Activated CD8-positive, alpha-beta memory T cell treated with anti-CD3 and anti-CD28 coated beads for 48 hours (primary cell): Measurements from ENCODE around the gene ADAMTS9.

Experiments used
- DNase-seq, 3 experiments: peaks; one replicate each; pipeline ENCODE4 v3.0.0-alpha.2; 2020; ENCODE audit warnings: low read depth in 2 of 3, low spot score in 2 of 3

The ADAMTS9 gene

GRCh38 chr3:64686446-64686908 lies 1.3 kb downstream of the ADAMTS9 start:
- no peak for DNase-seq

- DNase-seq = no peak
Observed at GRCh38 chr3:64685800-64686445, 1.9 kb downstream of the ADAMTS9 start.

- DNase-seq = no peak
Observed at GRCh38 chr3:64685331-64685799, 2.4 kb downstream of the ADAMTS9 start.

- DNase-seq = no peak
Observed at GRCh38 chr3:64684715-64685261, 3.0 kb downstream of the ADAMTS9 start.

- no peak for DNase-seq
Observed at GRCh38 chr3:64681827-64682226, 6.0 kb downstream of the ADAMTS9 start.

- DNase-seq = no peak
Observed at GRCh38 chr3:64681015-64681414, 6.8 kb downstream of the ADAMTS9 start.

- no peak for DNase-seq
Observed at GRCh38 chr3:64680334-64680733, 7.5 kb downstream of the ADAMTS9 start.

- no peak for DNase-seq
Observed at GRCh38 chr3:64677961-64678716, 9.7 kb downstream of the ADAMTS9 start.

GRCh38 chr3:64676831-64677230 lies 11.0 kb downstream of the ADAMTS9 start:
- DNase-seq = no peak

GRCh38 chr3:64675687-64676247 lies 12.0 kb downstream of the ADAMTS9 start:
- DNase-seq = no peak

- DNase-seq = no peak
Observed at GRCh38 chr3:64674591-64675076, 13.2 kb downstream of the ADAMTS9 start.

- no peak for DNase-seq
Observed at GRCh38 chr3:64673159-64673715, 14.6 kb downstream of the ADAMTS9 start.

GRCh38 chr3:64668582-64669510 lies 19.0 kb downstream of the ADAMTS9 start:
- no peak for DNase-seq

- no peak for DNase-seq
Observed at GRCh38 chr3:64667887-64668581, 19.8 kb downstream of the ADAMTS9 start.

GRCh38 chr3:64667138-64667537 lies 20.7 kb downstream of the ADAMTS9 start:
- DNase-seq = no peak

GRCh38 chr3:64666171-64666588 lies 21.6 kb downstream of the ADAMTS9 start:
- no peak for DNase-seq

GRCh38 chr3:64664397-64664796 lies 23.4 kb downstream of the ADAMTS9 start:
- no peak for DNase-seq

GRCh38 chr3:64659617-64659978 lies 28.2 kb downstream of the ADAMTS9 start:
- DNase-seq = no peak

- no peak for DNase-seq
Observed at GRCh38 chr3:64658001-64658400, 29.8 kb downstream of the ADAMTS9 start.

GRCh38 chr3:64656544-64656943 lies 31.3 kb downstream of the ADAMTS9 start:
- no peak for DNase-seq
